Left ventricle myocardium inferior (tissue), 1 donor: Measurements from ENCODE around the gene CCNO. TPM values are rescaled to one million over a fixed set of nuclear protein-coding genes. Genes with fewer than 3 reads are reported as not detected.

Experiments used
- DNase-seq: peaks from one replicate; pipeline ENCODE4 v3.0.0-alpha.2; 2020
- H3K27ac ChIP-seq: fragments of 200-600 bp; replicated peaks from 2 replicates; pipeline ENCODE4 v1.8.0; 2021
- H3K27me3 ChIP-seq: fragments of 200-600 bp; 2 replicates; pipeline ENCODE4 v1.8.0; 2021; ENCODE audit warnings: low read depth
- H3K36me3 ChIP-seq: fragments of 200-600 bp; 2 replicates; pipeline ENCODE4 v1.8.0; 2021
- H3K4me1 ChIP-seq: fragments of 200-600 bp; 2 replicates; pipeline ENCODE4 v1.8.0; 2021
- H3K4me3 ChIP-seq: fragments of 200-600 bp; 2 replicates; pipeline ENCODE4 v1.8.0; 2021; ENCODE audit warnings: mild to moderate bottlenecking, moderate library complexity
- H3K9me3 ChIP-seq: fragments of 200-600 bp; replicated peaks from 2 replicates; pipeline ENCODE4 v1.8.0; 2021
- intact Hi-C: fragments of 100-400 bp; cut with micrococcal nuclease; formaldehyde crosslinking; loops from one replicate; pipeline ENCODE4 v1.11.0; 2022
- total RNA-seq: library from RNA; stranded (reverse); fragmentation: NEBNext Ultra II Directional; extraction: Animal tissue kit (Norgen Biotek cat#: 25700); gene quantifications from one replicate; pipeline ENCODE4 v1.2.1, GENCODE V29; 2021
- TF ChIP-seq, protein P1 (sequence below): fragments of 200-600 bp; IDR thresholded peaks from 2 replicates; pipeline ENCODE4 v1.8.0; 2021; ENCODE audit warnings: antibody characterized with exemption, mild to moderate bottlenecking, borderline replicate concordance
- donor health status: DM: no; HTN: yes; CAD: no; lungs with severe emphysema.

CCNO gene
- total RNA-seq, 1 donor from 2014 or later, result not detected

DNA sequence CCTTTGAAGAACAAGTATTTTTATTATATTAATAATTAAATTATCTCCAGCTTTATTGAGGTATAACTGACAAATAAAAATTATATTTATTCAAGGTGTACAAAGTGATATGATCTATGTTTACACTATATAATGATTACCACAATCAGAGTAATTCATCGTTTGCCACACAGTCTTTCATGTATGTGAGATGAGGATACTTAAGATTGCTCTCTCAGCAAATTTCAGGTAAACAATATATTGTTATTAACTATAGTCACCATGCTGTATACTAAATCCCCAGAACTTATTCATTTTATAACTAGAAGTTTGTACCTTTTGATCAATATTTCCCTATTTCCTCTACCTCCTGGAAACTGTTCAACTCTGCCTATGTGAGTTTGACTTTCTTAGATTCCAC, 16.7 kb upstream of the CCNO start:
- intact Hi-C loops, result no loop called here
- TF ChIP-seq, protein P1, sequence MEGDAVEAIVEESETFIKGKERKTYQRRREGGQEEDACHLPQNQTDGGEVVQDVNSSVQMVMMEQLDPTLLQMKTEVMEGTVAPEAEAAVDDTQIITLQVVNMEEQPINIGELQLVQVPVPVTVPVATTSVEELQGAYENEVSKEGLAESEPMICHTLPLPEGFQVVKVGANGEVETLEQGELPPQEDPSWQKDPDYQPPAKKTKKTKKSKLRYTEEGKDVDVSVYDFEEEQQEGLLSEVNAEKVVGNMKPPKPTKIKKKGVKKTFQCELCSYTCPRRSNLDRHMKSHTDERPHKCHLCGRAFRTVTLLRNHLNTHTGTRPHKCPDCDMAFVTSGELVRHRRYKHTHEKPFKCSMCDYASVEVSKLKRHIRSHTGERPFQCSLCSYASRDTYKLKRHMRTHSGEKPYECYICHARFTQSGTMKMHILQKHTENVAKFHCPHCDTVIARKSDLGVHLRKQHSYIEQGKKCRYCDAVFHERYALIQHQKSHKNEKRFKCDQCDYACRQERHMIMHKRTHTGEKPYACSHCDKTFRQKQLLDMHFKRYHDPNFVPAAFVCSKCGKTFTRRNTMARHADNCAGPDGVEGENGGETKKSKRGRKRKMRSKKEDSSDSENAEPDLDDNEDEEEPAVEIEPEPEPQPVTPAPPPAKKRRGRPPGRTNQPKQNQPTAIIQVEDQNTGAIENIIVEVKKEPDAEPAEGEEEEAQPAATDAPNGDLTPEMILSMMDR, result no peak
- Histone ChIP-seq H3K4me3 (no peak overlapping the region), H3K4me1 (no peaks in the 10 kb centered on the region), H3K27ac (no peak overlapping the region), H3K27me3 (no peaks in the 10 kb centered on the region), H3K9me3 (peaks cover 18% of the 10 kb centered on the region), H3K36me3 (peaks cover 14% of the 10 kb centered on the region)
- no peak for DNase-seq

DNA sequence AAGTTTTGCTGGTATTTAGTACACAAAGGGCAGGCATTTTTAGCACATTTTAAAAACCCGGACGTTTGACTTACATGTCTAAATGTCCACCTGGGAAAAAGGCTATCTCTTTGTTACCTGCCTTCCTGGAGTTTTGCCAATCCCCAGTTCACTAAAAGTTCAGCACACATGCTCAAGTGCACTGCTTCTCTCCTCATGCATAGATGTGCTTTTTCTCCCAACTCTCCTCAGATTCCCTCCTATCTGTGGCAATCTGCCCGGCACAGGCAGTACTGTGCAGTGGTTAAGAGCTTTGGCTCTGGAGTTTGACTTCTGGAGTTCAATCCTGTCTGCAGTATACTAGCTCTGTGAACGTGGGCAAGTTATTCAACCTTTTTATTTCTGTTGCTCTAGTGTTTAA, 8.3 kb upstream of the CCNO start:
- Histone ChIP-seq H3K9me3 (no peaks in the 10 kb centered on the region), H3K27me3 (peaks cover 75% of the 10 kb centered on the region), H3K36me3 (no peaks in the 10 kb centered on the region), H3K27ac (no peak overlapping the region), H3K4me1 (no peaks in the 10 kb centered on the region), H3K4me3 (no peak overlapping the region)
- intact Hi-C loops, result no loop called here
- DNase-seq, result no peak
- TF ChIP-seq, protein P1, result no peak

DNA sequence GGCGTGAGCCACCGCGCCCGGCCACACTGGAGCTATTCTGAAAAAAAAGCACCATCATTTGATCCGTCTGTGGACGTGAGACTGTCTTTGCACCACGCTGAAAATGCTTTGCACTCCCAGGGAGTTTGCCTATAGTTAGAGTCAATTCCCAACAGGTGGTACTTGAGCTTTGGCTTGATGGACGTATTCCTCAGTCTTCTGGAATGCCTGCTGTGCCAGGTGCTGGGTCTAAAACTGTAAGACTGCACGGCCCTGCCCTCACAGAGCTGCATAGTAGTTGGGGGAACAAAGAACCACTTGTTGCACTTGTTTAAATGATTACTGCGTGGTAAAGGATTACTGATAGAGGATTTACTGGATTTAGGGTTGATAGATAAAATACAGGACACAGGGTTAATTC, 3.4 kb upstream of the CCNO start:
- no peak for DNase-seq
- Histone ChIP-seq H3K27ac (no peak overlapping the region), H3K27me3 (peaks cover 96% of the 10 kb centered on the region), H3K9me3 (no peaks in the 10 kb centered on the region), H3K36me3 (no peaks in the 10 kb centered on the region), H3K4me1 (peaks cover 29% of the 10 kb centered on the region), H3K4me3 (no peak overlapping the region)
- intact Hi-C loops, result no loop called here
- TF ChIP-seq, protein P1, result no peak

DNA sequence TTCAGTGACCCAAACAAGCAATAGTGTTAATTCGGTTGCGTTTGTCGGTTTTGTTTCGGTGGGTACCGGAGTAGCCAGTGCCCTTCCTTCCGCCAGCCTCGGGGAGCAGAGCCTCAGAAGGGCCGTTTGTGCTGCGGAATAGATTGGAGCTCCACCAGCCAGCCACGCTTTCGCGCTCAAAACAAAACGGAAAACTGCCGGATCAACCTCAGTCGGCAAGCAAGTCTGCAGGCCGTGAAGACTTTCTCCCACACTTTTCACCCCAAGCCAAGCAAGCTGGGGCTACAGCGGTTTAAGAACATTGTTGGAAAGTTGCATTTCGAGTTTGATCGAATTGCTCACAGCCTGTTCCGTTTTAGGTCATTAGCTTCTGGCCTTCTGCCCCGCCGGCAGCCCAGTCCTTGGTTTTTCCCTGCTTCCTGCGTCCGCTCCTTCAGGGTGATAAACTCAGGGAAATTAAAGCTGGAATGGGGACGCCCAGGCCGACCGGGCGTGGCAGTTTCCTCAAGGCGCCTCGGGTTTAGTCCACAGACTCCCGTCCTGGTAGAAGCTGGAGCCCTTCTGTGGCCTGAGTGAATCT, 803 bp upstream of the CCNO start:
- peak overlapping the region; percentile 73 for H3K4me3 ChIP-seq
- H3K36me3 ChIP-seq, result no peaks in the 10 kb centered on the region
- H3K4me1 ChIP-seq, result peaks cover 40% of the 10 kb centered on the region
- H3K27me3 ChIP-seq, result peaks cover 99% of the 10 kb centered on the region
- intact Hi-C loops, result no loop called here
- TF ChIP-seq, protein P1, result no peak
- no peaks in the 10 kb centered on the region for H3K9me3 ChIP-seq
- no peak overlapping the region for H3K27ac ChIP-seq
- DNase-seq, result peak; percentile 15

DNA sequence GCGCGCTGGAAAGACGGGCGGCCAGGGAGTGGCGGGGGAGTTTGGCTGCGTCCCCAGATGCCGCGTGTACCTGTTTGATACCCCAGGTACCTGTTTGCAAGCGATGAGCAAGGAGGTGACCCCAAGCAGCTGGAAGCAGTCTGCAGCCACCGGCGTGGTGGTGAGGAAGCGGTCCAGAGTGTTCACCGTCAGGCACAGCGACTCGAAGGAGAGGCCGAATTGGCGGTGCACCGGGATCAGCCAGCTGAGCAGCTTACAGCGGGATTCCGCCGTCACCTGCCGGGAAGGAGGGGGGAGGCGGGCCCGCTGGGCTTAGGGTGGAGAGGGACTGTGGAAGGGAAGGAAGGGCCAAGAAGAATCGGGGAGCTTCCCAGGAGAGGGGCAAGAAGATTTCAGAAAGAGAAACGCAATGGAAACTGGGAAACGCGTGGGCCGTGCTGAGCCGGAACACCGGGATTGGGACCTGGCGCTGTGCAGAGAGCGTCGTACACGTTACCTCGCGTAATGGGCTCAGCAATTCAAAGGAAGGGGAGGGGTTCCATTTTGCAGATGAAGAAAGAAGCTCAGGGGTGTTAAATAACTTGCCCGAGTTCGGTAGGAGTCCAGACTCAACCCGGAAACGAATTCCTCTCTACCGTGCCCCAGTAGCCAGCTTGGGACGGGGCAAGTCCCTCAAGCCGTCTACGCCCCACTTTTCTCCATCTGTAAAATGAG, 980 bp downstream of the CCNO start:
- H3K27ac ChIP-seq, result no peak overlapping the region
- TF ChIP-seq, protein P1, result no peak
- peak; percentile 16 for DNase-seq
- peaks cover 100% of the 10 kb centered on the region for H3K27me3 ChIP-seq
- H3K36me3 ChIP-seq, result no peaks in the 10 kb centered on the region
- peaks cover 46% of the 10 kb centered on the region for H3K4me1 ChIP-seq
- H3K4me3 ChIP-seq, result peak overlapping the region; percentile 73
- no peaks in the 10 kb centered on the region for H3K9me3 ChIP-seq
- intact Hi-C loops, result no loop called here
